ENCODE results near the gene HMCN1.

HMCN1 gene

DNA sequence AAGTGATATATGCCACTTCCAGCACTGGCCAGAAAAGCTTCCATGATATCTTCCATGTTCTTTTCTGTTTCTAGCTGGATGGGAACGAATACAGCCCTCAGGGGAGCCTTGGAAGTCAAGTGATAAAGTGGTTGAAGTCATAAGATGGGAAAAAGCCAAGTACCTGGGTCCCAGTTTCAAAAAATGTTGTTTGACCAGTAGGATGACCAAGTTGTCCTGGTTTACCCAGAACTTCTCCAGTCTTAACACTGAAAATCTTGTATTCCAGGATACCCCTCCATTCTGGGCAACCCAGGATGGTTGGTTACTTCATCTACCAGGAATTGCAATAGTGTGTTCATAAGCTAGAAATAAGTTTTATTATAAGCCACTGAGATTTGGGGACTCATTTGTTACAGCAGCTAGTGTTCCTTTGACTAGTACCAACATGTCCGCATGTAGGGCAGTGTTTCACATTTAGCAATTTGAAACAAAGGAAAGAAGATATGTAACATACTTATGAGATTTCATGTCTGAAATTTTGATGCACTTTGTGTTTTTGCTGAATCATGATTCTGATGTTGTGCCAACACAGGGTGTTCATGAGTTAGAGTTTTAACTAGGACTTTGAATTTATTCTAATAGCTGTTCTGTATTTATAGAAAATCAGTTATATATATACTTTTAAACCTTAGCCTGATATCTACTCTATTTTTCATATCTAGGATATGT, 500.9 kb downstream of the HMCN1 start:
- no peaks in the 10 kb centered on the region for H3F3A ChIP-seq (ENCODE audit: insufficient read depth, low read length)
- no peak overlapping the region for H3K9ac ChIP-seq (ENCODE audit: low read length)
- no peak overlapping the region for H3K27ac ChIP-seq (ENCODE audit: low read length)
- H3K9me2 ChIP-seq (replicated peaks; ENCODE audit: insufficient read depth, low read length), result no peaks in the 10 kb centered on the region
- H3K4me3 ChIP-seq (ENCODE audit: low read length), result no peak overlapping the region
- H3K36me3 ChIP-seq (replicated peaks; ENCODE audit: insufficient read depth, low read length), result no peaks in the 10 kb centered on the region
- H3K27me3 ChIP-seq (replicated peaks; ENCODE audit: insufficient read depth, low read length), result no peaks in the 10 kb centered on the region
- H3K9me3 ChIP-seq (replicated peaks; ENCODE audit: insufficient read depth, low read length), result no peaks in the 10 kb centered on the region
- H4K20me1 ChIP-seq (ENCODE audit: insufficient read depth, low read length), result no peaks in the 10 kb centered on the region
- DNase-seq, result no peak
- TF ChIP-seq EZH2 (optimal IDR thresholded peaks at IDR 0.05; ENCODE audit: low read depth, low read length) (no peak), EZH2phosphoT487 (IDR thresholded peaks at IDR 0.05; ENCODE audit: low read length) (no peak)
- TF ChIP-seq, protein P1, sequence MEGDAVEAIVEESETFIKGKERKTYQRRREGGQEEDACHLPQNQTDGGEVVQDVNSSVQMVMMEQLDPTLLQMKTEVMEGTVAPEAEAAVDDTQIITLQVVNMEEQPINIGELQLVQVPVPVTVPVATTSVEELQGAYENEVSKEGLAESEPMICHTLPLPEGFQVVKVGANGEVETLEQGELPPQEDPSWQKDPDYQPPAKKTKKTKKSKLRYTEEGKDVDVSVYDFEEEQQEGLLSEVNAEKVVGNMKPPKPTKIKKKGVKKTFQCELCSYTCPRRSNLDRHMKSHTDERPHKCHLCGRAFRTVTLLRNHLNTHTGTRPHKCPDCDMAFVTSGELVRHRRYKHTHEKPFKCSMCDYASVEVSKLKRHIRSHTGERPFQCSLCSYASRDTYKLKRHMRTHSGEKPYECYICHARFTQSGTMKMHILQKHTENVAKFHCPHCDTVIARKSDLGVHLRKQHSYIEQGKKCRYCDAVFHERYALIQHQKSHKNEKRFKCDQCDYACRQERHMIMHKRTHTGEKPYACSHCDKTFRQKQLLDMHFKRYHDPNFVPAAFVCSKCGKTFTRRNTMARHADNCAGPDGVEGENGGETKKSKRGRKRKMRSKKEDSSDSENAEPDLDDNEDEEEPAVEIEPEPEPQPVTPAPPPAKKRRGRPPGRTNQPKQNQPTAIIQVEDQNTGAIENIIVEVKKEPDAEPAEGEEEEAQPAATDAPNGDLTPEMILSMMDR (IDR thresholded peaks at IDR 0.05; ENCODE audit: low read length), result no peak
- H2AFZ ChIP-seq (ENCODE audit: low read length), result no peak overlapping the region
- no peaks in the 10 kb centered on the region for H3K4me1 ChIP-seq (ENCODE audit: low read length)
- H3K4me2 ChIP-seq (ENCODE audit: low read depth, low read length), result no peak overlapping the region
- H3K79me2 ChIP-seq (ENCODE audit: low read length), result no peaks in the 10 kb centered on the region

DNA sequence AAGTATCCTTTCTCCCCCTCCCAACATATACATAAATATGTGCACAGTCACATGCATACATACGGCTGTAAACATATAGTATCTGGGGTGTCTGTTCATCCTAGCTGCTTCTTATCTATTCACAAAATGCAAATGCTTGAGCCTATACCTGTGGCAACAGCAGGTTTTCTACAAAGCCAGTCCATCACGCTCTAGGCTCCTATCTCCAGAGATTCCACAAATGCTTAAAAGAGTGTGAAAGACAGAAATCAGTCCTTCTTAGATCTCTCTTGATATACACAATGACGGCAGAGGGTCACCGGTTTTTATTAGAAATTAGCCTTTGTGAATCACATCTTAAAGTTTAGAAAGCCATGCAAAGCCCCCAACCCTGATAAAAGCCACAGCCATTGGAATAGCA, 501.5 kb downstream of the HMCN1 start:
- H3F3A ChIP-seq (ENCODE audit: insufficient read depth, low read length), result no peaks in the 10 kb centered on the region
- H2AFZ ChIP-seq (ENCODE audit: low read length), result no peak overlapping the region

DNA sequence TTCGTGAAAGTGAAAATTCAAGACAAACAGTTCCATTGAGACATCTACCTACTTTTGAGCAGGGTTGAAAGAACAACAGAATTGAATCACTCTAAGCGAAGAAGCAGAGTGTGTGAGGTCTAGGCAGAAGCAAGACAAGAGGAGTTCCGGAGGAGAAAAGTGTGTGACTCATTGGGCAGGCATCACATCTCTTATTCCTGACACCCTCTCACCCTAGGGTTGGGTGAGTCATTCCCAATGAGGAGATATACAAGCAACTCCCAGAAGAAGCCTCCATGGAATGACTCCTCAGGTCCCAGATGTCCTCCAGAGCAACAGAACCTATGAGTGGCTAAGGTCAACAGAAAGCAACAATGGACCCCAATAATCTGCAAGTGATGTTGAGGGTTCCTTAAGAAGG, 502.7 kb downstream of the HMCN1 start:
- H3K4me1 ChIP-seq (ENCODE audit: low read length), result no peaks in the 10 kb centered on the region
- H3F3A ChIP-seq (ENCODE audit: insufficient read depth, low read length), result no peaks in the 10 kb centered on the region
- no peak overlapping the region for H3K27ac ChIP-seq (ENCODE audit: low read length)
- no peaks in the 10 kb centered on the region for H4K20me1 ChIP-seq (ENCODE audit: insufficient read depth, low read length)
- no peak overlapping the region for H3K9ac ChIP-seq (ENCODE audit: low read length)
- no peak overlapping the region for H3K4me2 ChIP-seq (ENCODE audit: low read depth, low read length)
- H3K27me3 ChIP-seq (replicated peaks; ENCODE audit: insufficient read depth, low read length), result no peaks in the 10 kb centered on the region
- TF ChIP-seq EZH2phosphoT487 (IDR thresholded peaks at IDR 0.05; ENCODE audit: low read length) (no peak), EZH2 (optimal IDR thresholded peaks at IDR 0.05; ENCODE audit: low read depth, low read length) (no peak)
- TF ChIP-seq, protein P1 (IDR thresholded peaks at IDR 0.05; ENCODE audit: low read length), result no peak
- H3K9me3 ChIP-seq (replicated peaks; ENCODE audit: insufficient read depth, low read length), result no peaks in the 10 kb centered on the region
- no peak overlapping the region for H2AFZ ChIP-seq (ENCODE audit: low read length)
- no peak for DNase-seq
- no peaks in the 10 kb centered on the region for H3K36me3 ChIP-seq (replicated peaks; ENCODE audit: insufficient read depth, low read length)
- H3K4me3 ChIP-seq (ENCODE audit: low read length), result no peak overlapping the region
- no peaks in the 10 kb centered on the region for H3K9me2 ChIP-seq (replicated peaks; ENCODE audit: insufficient read depth, low read length)
- no peaks in the 10 kb centered on the region for H3K79me2 ChIP-seq (ENCODE audit: low read length)

More for the DNA sequence above, 501.5 kb downstream of the HMCN1 start:
- Histone ChIP-seq H3K79me2 (ENCODE audit: low read length) (no peaks in the 10 kb centered on the region), H3K36me3 (replicated peaks; ENCODE audit: insufficient read depth, low read length) (no peaks in the 10 kb centered on the region), H3K4me3 (ENCODE audit: low read length) (no peak overlapping the region), H3K27ac (ENCODE audit: low read length) (no peak overlapping the region), H3K9me3 (replicated peaks; ENCODE audit: insufficient read depth, low read length) (no peaks in the 10 kb centered on the region), H3K4me2 (ENCODE audit: low read depth, low read length) (no peak overlapping the region), H4K20me1 (ENCODE audit: insufficient read depth, low read length) (no peaks in the 10 kb centered on the region), H3K27me3 (replicated peaks; ENCODE audit: insufficient read depth, low read length) (no peaks in the 10 kb centered on the region), H3K4me1 (ENCODE audit: low read length) (no peaks in the 10 kb centered on the region), H3K9ac (ENCODE audit: low read length) (no peak overlapping the region), H3K9me2 (replicated peaks; ENCODE audit: insufficient read depth, low read length) (no peaks in the 10 kb centered on the region)
- DNase-seq, result no peak
- TF ChIP-seq EZH2 (optimal IDR thresholded peaks at IDR 0.05; ENCODE audit: low read depth, low read length), result no peak
- no peak for TF ChIP-seq EZH2phosphoT487 (IDR thresholded peaks at IDR 0.05; ENCODE audit: low read length)
- TF ChIP-seq, protein P1 (IDR thresholded peaks at IDR 0.05; ENCODE audit: low read length), result no peak
